NCI-H1930 (cell line): ENCODE data around the gene SMAD6.
A peak's percentile ranks its signal among the peaks of the same experiment; 100 is the strongest.

Experiments used
- DNase-seq, 2 experiments: peaks; one replicate each; lab custom pipeline; 2025; lab: John Stamatoyannopoulos, UW

SMAD6 gene

DNA sequence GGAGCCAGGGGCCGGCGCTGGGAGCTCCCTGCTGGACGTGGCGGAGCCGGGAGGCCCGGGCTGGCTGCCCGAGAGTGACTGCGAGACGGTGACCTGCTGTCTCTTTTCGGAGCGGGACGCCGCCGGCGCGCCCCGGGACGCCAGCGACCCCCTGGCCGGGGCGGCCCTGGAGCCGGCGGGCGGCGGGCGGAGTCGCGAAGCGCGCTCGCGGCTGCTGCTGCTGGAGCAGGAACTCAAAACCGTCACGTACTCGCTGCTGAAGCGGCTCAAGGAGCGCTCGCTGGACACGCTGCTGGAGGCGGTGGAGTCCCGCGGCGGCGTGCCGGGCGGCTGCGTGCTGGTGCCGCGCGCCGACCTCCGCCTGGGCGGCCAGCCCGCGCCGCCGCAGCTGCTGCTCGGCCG is 1.5 kb downstream of the SMAD6 start:
- no peak for DNase-seq

- DNase-seq, result no peak
Observed at GRCh38 chr15:66704019-66704802, 2.2 kb downstream of the SMAD6 start.

GRCh38 chr15:66704803-66705153 is 2.7 kb downstream of the SMAD6 start:
- DNase-seq, result no peak

DNA sequence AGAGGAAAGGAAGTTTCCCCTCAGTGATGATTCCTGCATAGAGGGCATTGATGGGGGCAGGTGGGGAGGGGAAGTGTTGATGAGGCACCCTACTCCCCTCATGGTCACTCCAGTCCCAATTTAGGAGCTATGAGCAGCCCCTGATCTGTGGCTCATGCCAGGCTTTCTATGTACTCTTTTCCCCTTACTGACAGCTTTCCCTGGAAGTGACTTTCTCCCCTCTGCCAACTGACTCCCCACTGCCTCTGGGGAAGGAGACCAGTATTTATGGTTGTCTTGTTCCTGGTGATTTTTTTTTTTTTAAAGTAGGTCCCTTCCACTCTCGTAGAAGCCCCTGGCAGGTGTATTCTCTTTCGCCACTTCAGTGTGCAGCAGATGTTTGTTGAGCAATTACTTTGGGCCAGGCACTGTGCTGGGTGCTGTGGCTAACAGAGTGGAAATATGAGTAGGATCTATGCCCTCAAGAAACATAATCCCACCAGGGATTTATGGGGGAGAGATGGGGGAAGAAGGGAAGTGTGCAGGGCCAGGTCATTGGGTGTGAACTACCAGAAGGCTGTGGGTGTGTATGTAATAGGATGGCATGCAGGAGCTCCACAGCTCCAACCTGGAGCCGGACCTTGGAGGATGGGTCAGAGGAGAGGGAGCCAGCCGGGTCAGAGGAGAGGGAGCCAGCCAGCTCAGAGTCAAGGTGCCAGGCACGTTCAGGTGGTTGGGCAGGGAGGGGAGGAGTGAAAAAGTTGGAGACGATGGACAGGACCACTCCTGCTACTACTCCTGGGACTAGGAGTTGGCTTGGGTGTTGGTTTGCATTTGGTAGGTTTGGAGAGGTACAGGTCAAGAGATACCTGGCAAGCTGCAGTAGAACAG is 3.5 kb downstream of the SMAD6 start:
- DNase-seq, result no peak

DNA sequence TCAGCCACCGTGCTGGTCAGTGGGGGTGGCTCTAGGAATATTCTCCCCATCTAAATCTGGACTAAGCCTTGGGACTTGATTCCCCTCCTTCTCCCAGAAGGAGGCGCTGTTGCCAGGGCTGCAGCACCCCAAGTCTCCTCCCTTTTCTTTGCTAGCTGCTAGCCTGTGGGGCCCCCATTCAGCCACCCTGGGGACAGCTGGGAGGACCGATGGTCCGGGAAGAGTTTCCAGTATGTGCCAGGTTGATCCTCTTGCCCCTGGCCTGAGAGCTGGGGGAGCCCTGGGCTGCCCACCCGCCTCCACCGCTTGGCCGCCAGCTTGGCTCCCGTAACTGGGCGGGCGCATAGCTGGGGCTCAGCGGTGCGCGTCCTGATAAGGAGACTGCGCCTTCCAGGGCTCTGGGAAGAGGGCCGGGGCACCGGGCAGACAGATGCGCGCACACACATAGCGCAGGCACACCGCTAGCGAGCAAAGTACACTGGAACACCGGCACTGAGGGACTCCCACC is 4.2 kb downstream of the SMAD6 start:
- DNase-seq, result no peak

DNA sequence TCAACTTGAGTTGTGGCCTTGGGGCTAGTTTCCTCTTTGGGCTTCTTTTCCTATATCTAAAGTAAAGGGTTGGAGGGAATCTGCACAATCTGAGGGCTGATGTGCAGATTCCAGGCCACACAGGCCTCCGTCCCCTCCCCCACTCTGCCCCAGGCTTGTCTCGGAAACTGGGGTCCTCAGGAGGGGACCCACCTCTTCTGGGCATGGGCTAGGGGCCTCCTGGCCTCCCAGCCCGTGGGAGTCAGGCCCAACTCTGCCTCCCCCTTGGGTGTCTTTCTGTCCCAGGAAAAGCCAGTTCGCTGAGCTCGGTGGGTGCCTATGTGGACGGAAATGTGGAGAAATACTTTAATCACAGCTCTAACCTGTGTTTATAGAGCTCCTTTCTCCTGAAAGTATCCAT is 4.8 kb downstream of the SMAD6 start:
- no peak for DNase-seq

DNA sequence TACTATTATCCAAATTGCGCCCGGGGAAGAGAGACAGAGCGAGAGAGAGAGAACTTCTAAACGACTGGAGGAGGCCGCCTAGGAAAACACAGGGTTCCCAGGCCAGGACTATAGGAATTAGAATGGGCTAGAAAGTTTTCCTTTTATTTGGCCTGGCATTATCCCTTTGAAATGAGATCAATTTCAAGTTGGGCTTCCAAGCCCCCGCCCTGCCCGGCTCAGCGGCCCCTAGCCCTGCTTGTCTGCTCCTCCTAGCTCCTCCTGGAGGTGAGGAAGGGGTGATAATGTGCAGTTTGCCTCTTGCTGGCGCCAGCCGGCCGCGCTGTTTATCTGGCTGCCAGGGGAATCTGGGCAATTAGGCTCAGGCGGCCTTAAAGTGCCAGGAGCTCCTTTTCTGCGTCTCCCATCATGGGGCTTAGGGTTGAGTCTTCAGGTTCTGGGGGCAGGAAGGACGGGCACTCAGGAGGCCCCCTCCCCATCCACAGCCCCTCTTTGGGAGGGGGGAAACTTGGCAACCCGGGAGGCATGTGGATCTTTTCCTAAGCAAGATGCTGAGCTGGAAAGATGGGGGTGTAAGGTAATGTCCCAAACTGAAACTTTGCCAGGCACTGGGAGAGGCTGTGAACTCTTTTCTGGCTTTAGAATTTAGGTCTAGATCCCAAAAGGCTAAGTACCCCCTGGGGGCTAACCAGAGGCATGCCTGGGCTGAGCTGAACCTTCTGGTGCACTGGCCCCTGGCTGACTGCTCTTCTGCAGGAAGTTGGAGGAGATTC is 5.5 kb downstream of the SMAD6 start:
- DNase-seq, result peak in 1 of 2 experiments; percentile 14

- DNase-seq, result no peak
Observed at GRCh38 chr15:66708389-66708788, 6.4 kb downstream of the SMAD6 start.

DNA sequence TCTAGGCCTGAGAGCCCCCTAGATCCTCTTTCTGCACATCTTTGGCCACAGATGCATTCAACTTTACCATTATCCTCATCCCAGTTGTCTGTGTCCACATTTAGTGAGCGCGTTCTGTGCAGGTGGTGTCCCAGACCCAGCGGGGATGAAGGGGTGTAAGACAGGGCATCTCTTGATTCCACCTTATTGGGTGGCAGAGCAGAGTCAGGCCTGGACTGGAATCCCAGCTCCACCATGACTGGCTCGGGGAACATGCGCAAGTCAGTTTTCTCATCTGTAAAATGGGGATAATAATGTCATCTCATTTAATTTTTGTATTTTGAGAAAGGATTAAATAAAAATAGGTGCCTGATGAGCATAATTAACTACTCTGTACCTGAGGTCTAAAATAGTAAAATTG is 7.8 kb downstream of the SMAD6 start:
- no peak for DNase-seq

- DNase-seq, result no peak
Observed at GRCh38 chr15:66711260-66711659, 9.2 kb downstream of the SMAD6 start.

- no peak for DNase-seq
Observed at GRCh38 chr15:66711862-66712261, 9.8 kb downstream of the SMAD6 start.

DNA sequence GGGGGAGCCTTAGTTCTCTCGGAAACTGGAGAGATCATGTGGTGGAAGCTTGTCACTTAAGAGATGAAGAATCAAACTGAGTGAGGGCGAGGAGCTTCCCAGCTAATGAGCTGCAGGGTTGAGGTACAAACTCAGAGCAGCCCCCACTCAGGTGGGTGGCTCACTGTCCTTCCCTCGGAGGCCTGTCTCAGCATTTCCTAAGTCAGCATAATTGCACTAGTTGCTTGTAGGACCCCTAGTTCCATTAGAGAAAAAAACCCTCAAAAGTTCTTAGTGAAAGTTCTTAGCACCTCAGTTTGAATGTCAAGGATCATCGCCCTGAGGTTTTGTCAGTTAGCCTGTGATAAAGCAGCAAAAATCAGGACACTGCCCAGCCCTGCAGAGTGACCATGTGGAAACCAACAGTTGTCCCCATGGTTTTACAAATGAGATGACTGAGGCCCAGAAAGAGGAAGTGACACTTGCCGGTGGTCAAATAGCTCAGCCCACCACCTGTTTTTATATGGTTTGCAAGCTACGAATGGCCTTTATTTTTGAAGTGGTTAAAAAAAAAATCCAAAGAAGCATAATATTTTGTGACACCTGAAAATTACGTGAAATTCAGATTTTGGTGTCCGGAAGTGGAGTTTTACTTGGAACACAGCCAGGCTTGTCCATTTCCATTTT is 11.9 kb downstream of the SMAD6 start:
- no peak for DNase-seq

GRCh38 chr15:66714543-66714981 is 12.5 kb downstream of the SMAD6 start:
- DNase-seq, result no peak

GRCh38 chr15:66715181-66715624 is 13.2 kb downstream of the SMAD6 start:
- no peak for DNase-seq

DNA sequence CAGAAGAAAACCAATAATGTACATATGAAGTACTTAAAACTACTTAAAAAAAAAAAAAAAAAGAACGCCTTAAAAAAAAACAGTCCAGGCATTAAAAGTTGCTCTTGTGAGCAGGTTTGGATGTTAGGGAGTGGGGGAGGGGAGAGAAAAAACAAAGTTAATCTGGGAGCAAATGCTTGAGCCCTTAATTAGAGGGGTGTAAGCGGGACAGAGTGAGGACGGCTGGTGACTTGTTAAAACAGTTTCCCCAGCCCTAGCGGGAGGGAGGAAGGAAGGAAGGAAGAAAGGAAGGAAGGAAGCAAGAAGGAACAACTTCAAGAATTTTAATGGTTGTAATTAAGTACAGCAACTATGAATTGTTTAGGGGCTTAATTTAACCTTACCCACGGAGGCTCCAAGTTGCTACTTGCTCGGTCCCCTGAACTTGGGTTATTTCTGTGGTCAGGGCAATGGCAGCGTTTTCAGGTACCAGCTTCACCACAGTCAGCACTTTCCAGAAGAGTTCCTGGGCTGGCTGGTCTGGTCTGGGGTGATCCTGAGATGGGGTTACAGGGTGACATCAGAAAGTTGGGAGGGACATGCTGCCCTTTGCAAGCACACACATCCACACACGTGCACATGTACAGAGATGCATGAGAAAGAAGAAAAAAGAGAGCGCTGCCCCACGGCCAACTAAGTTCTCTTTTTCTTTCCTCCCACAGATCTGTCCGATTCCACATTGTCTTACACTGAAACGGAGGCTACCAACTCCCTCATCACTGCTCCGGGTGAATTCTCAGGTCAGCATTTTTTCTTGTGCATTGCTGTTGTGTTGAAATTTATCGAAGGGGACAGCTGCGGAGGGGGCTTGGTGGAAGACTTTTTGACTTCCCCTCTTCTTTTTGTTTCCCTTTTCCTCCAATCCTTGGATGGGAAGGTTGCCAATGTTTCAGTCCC is 14.0 kb downstream of the SMAD6 start:
- DNase-seq, result no peak

DNA sequence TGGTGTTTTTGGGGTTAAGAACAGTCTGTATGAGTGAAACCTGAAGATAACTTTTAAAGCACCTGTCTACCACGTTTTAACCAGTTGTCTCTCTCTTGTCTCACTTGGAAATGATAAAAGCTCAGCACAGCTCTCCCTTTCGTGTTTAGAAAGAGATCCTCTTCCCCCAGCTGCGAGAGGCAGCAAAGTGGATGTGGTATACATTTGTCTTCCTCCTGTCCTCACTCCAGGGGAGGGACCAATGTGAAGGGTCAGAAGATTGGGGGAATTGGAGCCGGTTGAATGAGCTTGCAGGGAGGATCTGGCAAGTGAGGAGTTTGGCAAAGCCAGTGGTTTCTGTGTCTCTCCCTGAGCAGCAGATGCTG is 14.6 kb downstream of the SMAD6 start:
- DNase-seq, result no peak

DNA sequence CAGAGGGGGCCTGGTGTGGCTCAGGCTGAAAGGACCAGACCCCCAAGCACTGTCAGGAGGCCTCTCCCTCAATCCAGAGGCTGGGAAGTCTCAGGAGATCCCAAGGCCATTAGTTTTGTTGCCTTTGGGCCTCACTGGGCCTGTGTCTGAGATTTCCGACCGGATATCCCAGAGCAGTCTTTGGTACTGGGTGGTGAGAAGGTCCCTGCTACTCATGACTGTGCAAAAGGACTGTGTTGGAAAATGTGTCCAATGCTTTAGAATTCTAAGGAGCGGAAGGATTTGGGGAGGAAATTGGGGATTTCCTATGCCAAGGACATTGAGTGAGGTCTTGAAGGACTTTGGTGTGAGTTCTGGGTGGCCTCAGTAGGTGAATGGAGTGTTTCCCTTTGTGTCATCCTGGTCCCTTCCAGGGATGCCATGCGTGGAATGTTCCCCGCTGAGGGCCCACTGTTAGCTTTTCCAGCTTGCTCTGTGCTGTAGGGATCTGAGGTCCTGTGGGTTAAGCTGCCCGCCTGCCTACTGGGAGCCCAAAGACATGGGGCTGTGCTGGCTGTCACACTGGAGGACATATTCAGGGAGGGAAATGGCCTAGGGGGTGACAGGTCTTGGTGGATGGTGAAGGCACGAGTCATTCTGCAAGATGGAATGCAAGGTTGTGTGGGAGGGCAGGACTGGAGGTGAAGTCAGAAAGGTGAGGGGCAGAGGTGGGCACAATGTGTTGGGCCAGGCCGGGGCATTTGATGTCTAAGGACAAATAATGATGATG is 16.4 kb downstream of the SMAD6 start:
- DNase-seq, result no peak

GRCh38 chr15:66719471-66719870 is 17.4 kb downstream of the SMAD6 start:
- no peak for DNase-seq

- DNase-seq, result no peak
Observed at GRCh38 chr15:66720206-66721010, 18.4 kb downstream of the SMAD6 start.
